T-helper 2 cell (primary cell): Measurements from ENCODE around the gene ZNF207.
"Not testable (repeated sequence)": the region's sequence is repeated elsewhere in the genome, so short reads cannot be mapped to it uniquely, and the experiment has no call there.

Source experiments
- DNase-seq, 5 experiments: peaks; one replicate each; pipeline versions ENCODE4 v3.0.0 to v3.0.0-alpha.2; 2012 to 2022
- total RNA-seq, 2 donors: gene quantifications; one replicate each; lab custom pipeline; 2026; lab: John Stamatoyannopoulos, UW

The ZNF207 gene
- 237 to 268 reads per million in 2 donors for total RNA-seq

GRCh38 chr17:32349854-32350665 is at the start of gene ZNF207:
TSS of gene ZNF207 (plus strand) at chr17:32350157. CDS start at chr17:32350286, 129 bp downstream.
- DNase-seq: peak; percentile 82 to 97 (median 92)

GRCh38 chr17:32302037-32302436 is 47.9 kb upstream of the ZNF207 start:
- DNase-seq: no peak

- DNase-seq: no peak
These were observed 46.9 kb upstream of the ZNF207 start for GRCh38 chr17:32302860-32303649.

GRCh38 chr17:32303781-32304288 is 46.1 kb upstream of the ZNF207 start:
- no peak for DNase-seq

GRCh38 chr17:32305049-32305448 is 44.9 kb upstream of the ZNF207 start:
- no peak for DNase-seq

- no peak for DNase-seq
These were observed 42.3 kb upstream of the ZNF207 start for GRCh38 chr17:32307658-32308057.

- DNase-seq: no peak
These were observed 38.9 kb upstream of the ZNF207 start for GRCh38 chr17:32311028-32311536.

- DNase-seq: no peak
These were observed 35.3 kb upstream of the ZNF207 start for GRCh38 chr17:32314636-32315035.

- no peak for DNase-seq
These were observed 34.8 kb upstream of the ZNF207 start for GRCh38 chr17:32315171-32315570.

- DNase-seq: not testable (repeated sequence)
These were observed 33.3 kb upstream of the ZNF207 start for GRCh38 chr17:32316653-32317052.

- DNase-seq: peak in 1 of 5 experiments; percentile 44
These were observed 32.6 kb upstream of the ZNF207 start for GRCh38 chr17:32317353-32317752.

- DNase-seq: no peak
These were observed 31.9 kb upstream of the ZNF207 start for GRCh38 chr17:32318071-32318470.

- peak; percentile 44 to 72 (median 60) for DNase-seq
These were observed 30.4 kb upstream of the ZNF207 start for GRCh38 chr17:32319548-32319905.

GRCh38 chr17:32320080-32320479 is 29.9 kb upstream of the ZNF207 start:
- not testable (repeated sequence) for DNase-seq

- no peak for DNase-seq
These were observed 29.1 kb upstream of the ZNF207 start for GRCh38 chr17:32320847-32321246.

GRCh38 chr17:32323046-32323445 is 26.9 kb upstream of the ZNF207 start:
- no peak for DNase-seq

- DNase-seq: peak in 1 of 5 experiments; percentile 72
These were observed 26.0 kb upstream of the ZNF207 start for GRCh38 chr17:32323811-32324491.

- DNase-seq: no peak
These were observed 22.0 kb upstream of the ZNF207 start for GRCh38 chr17:32327911-32328310.

GRCh38 chr17:32330147-32330546 is 19.8 kb upstream of the ZNF207 start:
- DNase-seq: peak in 1 of 5 experiments; percentile 22

- DNase-seq: peak in 1 of 5 experiments; percentile 71
These were observed 18.5 kb upstream of the ZNF207 start for GRCh38 chr17:32331243-32332040.

- no peak for DNase-seq
These were observed 16.8 kb upstream of the ZNF207 start for GRCh38 chr17:32333187-32333586.

GRCh38 chr17:32335046-32335445 is 14.9 kb upstream of the ZNF207 start:
- DNase-seq: no peak
